Measurements from ENCODE around the gene MTA1. TPM values are rescaled to one million over a fixed set of nuclear protein-coding genes. Genes with fewer than 3 reads are reported as not detected.

Gene MTA1
- total and polyA plus RNA-seq, 4 donors = 16.9 to 111 (median 78.4) TPM

- WGBS, 2 donors = 50 to 58% methylated on average over 12 of the region's 12 CpGs
- intact Hi-C loops (cut with DNase I) = no loop called here
- Histone ChIP-seq H3K36me3 (ENCODE audit: control insufficient read depth in 1 of 2, insufficient read depth in 2 of 2, low read length in 1 of 2) (no peaks in the 10 kb centered on the region), H3K27ac (ENCODE audit: low read depth in 1 of 2, low read length in 2 of 2) (no peak overlapping the region), H3K9me3 (ENCODE audit: control insufficient read depth, low read length) (no peaks in the 10 kb centered on the region), H3K27me3 (ENCODE audit: control insufficient read depth in 1 of 2, insufficient read depth in 2 of 2, low read length in 1 of 2) (no peaks in the 10 kb centered on the region), H3K4me3 (ENCODE audit: low read length in 2 of 2) (no peak overlapping the region), H3K4me1 (ENCODE audit: control insufficient read depth in 1 of 2, insufficient read depth in 2 of 2, low read length in 2 of 2) (no peaks in the 10 kb centered on the region)
- no peak for ATAC-seq (ENCODE audit: low FRiP score)
- DNase-seq = no peak
Measured at GRCh38 chr14:105436402-105436801, 16.8 kb downstream of the MTA1 start.

- Histone ChIP-seq H3K27ac (ENCODE audit: low read depth in 1 of 2, low read length in 2 of 2) (no peak overlapping the region), H3K4me1 (ENCODE audit: control insufficient read depth in 1 of 2, insufficient read depth in 2 of 2, low read length in 2 of 2) (no peaks in the 10 kb centered on the region), H3K9me3 (ENCODE audit: control insufficient read depth, low read length) (no peaks in the 10 kb centered on the region), H3K4me3 (ENCODE audit: low read length in 2 of 2) (no peak overlapping the region), H3K27me3 (ENCODE audit: control insufficient read depth in 1 of 2, insufficient read depth in 2 of 2, low read length in 1 of 2) (no peaks in the 10 kb centered on the region), H3K36me3 (ENCODE audit: control insufficient read depth in 1 of 2, insufficient read depth in 2 of 2, low read length in 1 of 2) (no peaks in the 10 kb centered on the region)
- no peak for DNase-seq
- intact Hi-C loops (cut with DNase I) = no loop called here
- ATAC-seq (ENCODE audit: low FRiP score) = peak; percentile 26
- WGBS, 2 donors = 86 to 88% methylated on average over 30 to 31 of the region's 31 CpGs
Measured at GRCh38 chr14:105436891-105437722, 17.5 kb downstream of the MTA1 start.

GRCh38 chr14:105437723-105438500 is 18.3 kb downstream of the MTA1 start:
- intact Hi-C loops (cut with DNase I) = no loop called here
- WGBS, 2 donors = 88 to 89% methylated on average over 18 of the region's 18 CpGs
- DNase-seq (no peak), ATAC-seq (ENCODE audit: low FRiP score) (no peak)
- peaks cover 0 to 1% of the 10 kb centered on the region in 2 donors for H3K36me3 ChIP-seq (ENCODE audit: control insufficient read depth in 1 of 2, insufficient read depth in 2 of 2, low read length in 1 of 2)
- H3K9me3 ChIP-seq (ENCODE audit: control insufficient read depth, low read length) = no peaks in the 10 kb centered on the region
- H3K27me3 ChIP-seq (ENCODE audit: control insufficient read depth in 1 of 2, insufficient read depth in 2 of 2, low read length in 1 of 2) = no peaks in the 10 kb centered on the region
- H3K27ac ChIP-seq (ENCODE audit: low read depth in 1 of 2, low read length in 2 of 2) = no peak overlapping the region
- H3K4me1 ChIP-seq (ENCODE audit: control insufficient read depth in 1 of 2, insufficient read depth in 2 of 2, low read length in 2 of 2) = no peaks in the 10 kb centered on the region
- no peak overlapping the region for H3K4me3 ChIP-seq (ENCODE audit: low read length in 2 of 2)

- Histone ChIP-seq H3K27me3 (ENCODE audit: control insufficient read depth in 1 of 2, insufficient read depth in 2 of 2, low read length in 1 of 2) (no peaks in the 10 kb centered on the region), H3K36me3 (ENCODE audit: control insufficient read depth in 1 of 2, insufficient read depth in 2 of 2, low read length in 1 of 2) (peaks cover 0 to 1% of the 10 kb centered on the region in 2 donors), H3K9me3 (ENCODE audit: control insufficient read depth, low read length) (no peaks in the 10 kb centered on the region), H3K4me1 (ENCODE audit: control insufficient read depth in 1 of 2, insufficient read depth in 2 of 2, low read length in 2 of 2) (no peaks in the 10 kb centered on the region), H3K27ac (ENCODE audit: low read depth in 1 of 2, low read length in 2 of 2) (no peak overlapping the region), H3K4me3 (ENCODE audit: low read length in 2 of 2) (no peak overlapping the region)
- DNase-seq = no peak
- no peak for ATAC-seq (ENCODE audit: low FRiP score)
- intact Hi-C loops (cut with DNase I) = no loop called here
- WGBS, 2 donors = 87 to 90% methylated on average over 11 of the region's 11 CpGs
Measured at GRCh38 chr14:105439179-105439578, 19.6 kb downstream of the MTA1 start.

- intact Hi-C loops (cut with DNase I) = loop anchor here in 1 of 2 donors (10.0 kb wide), 1 partner anchor 65 kb away; no protein-coding TSS in a partner anchor
- H3K36me3 ChIP-seq (ENCODE audit: control insufficient read depth in 1 of 2, insufficient read depth in 2 of 2, low read length in 1 of 2) = peaks cover 0 to 1% of the 10 kb centered on the region in 2 donors
- WGBS, 2 donors = 81 to 86% methylated on average over 30 to 33 of the region's 33 CpGs
- H3K27ac ChIP-seq (ENCODE audit: low read depth in 1 of 2, low read length in 2 of 2) = no peak overlapping the region
- no peaks in the 10 kb centered on the region for H3K27me3 ChIP-seq (ENCODE audit: control insufficient read depth in 1 of 2, insufficient read depth in 2 of 2, low read length in 1 of 2)
- no peak overlapping the region for H3K4me3 ChIP-seq (ENCODE audit: low read length in 2 of 2)
- H3K4me1 ChIP-seq (ENCODE audit: control insufficient read depth in 1 of 2, insufficient read depth in 2 of 2, low read length in 2 of 2) = no peaks in the 10 kb centered on the region
- peak; percentile 24 for ATAC-seq (ENCODE audit: low FRiP score)
- no peak for DNase-seq
- no peaks in the 10 kb centered on the region for H3K9me3 ChIP-seq (ENCODE audit: control insufficient read depth, low read length)
Measured at GRCh38 chr14:105439710-105440553, 20.3 kb downstream of the MTA1 start.

GRCh38 chr14:105440554-105440900 is 20.9 kb downstream of the MTA1 start:
- Histone ChIP-seq H3K9me3 (ENCODE audit: control insufficient read depth, low read length) (no peaks in the 10 kb centered on the region), H3K4me3 (ENCODE audit: low read length in 2 of 2) (no peak overlapping the region), H3K36me3 (ENCODE audit: control insufficient read depth in 1 of 2, insufficient read depth in 2 of 2, low read length in 1 of 2) (peaks cover 0 to 1% of the 10 kb centered on the region in 2 donors), H3K27me3 (ENCODE audit: control insufficient read depth in 1 of 2, insufficient read depth in 2 of 2, low read length in 1 of 2) (no peaks in the 10 kb centered on the region), H3K4me1 (ENCODE audit: control insufficient read depth in 1 of 2, insufficient read depth in 2 of 2, low read length in 2 of 2) (no peaks in the 10 kb centered on the region), H3K27ac (ENCODE audit: low read depth in 1 of 2, low read length in 2 of 2) (no peak overlapping the region)
- 90% methylated on average over 15 of the region's 15 CpGs for WGBS, 2 donors
- ATAC-seq (ENCODE audit: low FRiP score) (peak; percentile 4), DNase-seq (no peak)
- intact Hi-C loops (cut with DNase I) = loop anchor here in 1 of 2 donors (10.0 kb wide), 1 partner anchor 66 kb away; no protein-coding TSS in a partner anchor

GRCh38 chr14:105440992-105441391 is 21.4 kb downstream of the MTA1 start:
- Histone ChIP-seq H3K4me3 (ENCODE audit: low read length in 2 of 2) (no peak overlapping the region), H3K27ac (ENCODE audit: low read depth in 1 of 2, low read length in 2 of 2) (no peak overlapping the region), H3K27me3 (ENCODE audit: control insufficient read depth in 1 of 2, insufficient read depth in 2 of 2, low read length in 1 of 2) (no peaks in the 10 kb centered on the region), H3K36me3 (ENCODE audit: control insufficient read depth in 1 of 2, insufficient read depth in 2 of 2, low read length in 1 of 2) (peaks cover 0 to 1% of the 10 kb centered on the region in 2 donors), H3K9me3 (ENCODE audit: control insufficient read depth, low read length) (no peaks in the 10 kb centered on the region), H3K4me1 (ENCODE audit: control insufficient read depth in 1 of 2, insufficient read depth in 2 of 2, low read length in 2 of 2) (no peaks in the 10 kb centered on the region)
- WGBS, 2 donors = 96 to 99% methylated on average over 9 of the region's 9 CpGs
- no peak for DNase-seq
- no peak for ATAC-seq (ENCODE audit: low FRiP score)
- intact Hi-C loops (cut with DNase I) = loop anchor here in 1 of 2 donors (10.0 kb wide), 1 partner anchor 66 kb away; no protein-coding TSS in a partner anchor

GRCh38 chr14:105442125-105442524 is 22.5 kb downstream of the MTA1 start:
- peaks cover 0 to 1% of the 10 kb centered on the region in 2 donors for H3K36me3 ChIP-seq (ENCODE audit: control insufficient read depth in 1 of 2, insufficient read depth in 2 of 2, low read length in 1 of 2)
- H3K9me3 ChIP-seq (ENCODE audit: control insufficient read depth, low read length) = no peaks in the 10 kb centered on the region
- H3K4me3 ChIP-seq (ENCODE audit: low read length in 2 of 2) = no peak overlapping the region
- no peaks in the 10 kb centered on the region for H3K27me3 ChIP-seq (ENCODE audit: control insufficient read depth in 1 of 2, insufficient read depth in 2 of 2, low read length in 1 of 2)
- no peak for ATAC-seq (ENCODE audit: low FRiP score)
- no peak for DNase-seq
- WGBS, 2 donors = 79 to 85% methylated on average over 17 of the region's 17 CpGs
- intact Hi-C loops (cut with DNase I) = loop anchor here in 1 of 2 donors (10.0 kb wide), 1 partner anchor 67 kb away; no protein-coding TSS in a partner anchor
- H3K27ac ChIP-seq (ENCODE audit: low read depth in 1 of 2, low read length in 2 of 2) = no peak overlapping the region
- H3K4me1 ChIP-seq (ENCODE audit: control insufficient read depth in 1 of 2, insufficient read depth in 2 of 2, low read length in 2 of 2) = no peaks in the 10 kb centered on the region

Measured in aorta (tissue), 5 donors.